GM18909 (cell line): ENCODE data around the gene SRGAP1.

Source experiments
- ATAC-seq: cut with Tn5 transposase; IDR thresholded peaks from one replicate; pipeline ENCODE4 v1.9.1; 2021; ENCODE audit warnings: mild to moderate bottlenecking; ENCODE audit not compliant: unreplicated experiment, poor library complexity

The SRGAP1 gene

DNA sequence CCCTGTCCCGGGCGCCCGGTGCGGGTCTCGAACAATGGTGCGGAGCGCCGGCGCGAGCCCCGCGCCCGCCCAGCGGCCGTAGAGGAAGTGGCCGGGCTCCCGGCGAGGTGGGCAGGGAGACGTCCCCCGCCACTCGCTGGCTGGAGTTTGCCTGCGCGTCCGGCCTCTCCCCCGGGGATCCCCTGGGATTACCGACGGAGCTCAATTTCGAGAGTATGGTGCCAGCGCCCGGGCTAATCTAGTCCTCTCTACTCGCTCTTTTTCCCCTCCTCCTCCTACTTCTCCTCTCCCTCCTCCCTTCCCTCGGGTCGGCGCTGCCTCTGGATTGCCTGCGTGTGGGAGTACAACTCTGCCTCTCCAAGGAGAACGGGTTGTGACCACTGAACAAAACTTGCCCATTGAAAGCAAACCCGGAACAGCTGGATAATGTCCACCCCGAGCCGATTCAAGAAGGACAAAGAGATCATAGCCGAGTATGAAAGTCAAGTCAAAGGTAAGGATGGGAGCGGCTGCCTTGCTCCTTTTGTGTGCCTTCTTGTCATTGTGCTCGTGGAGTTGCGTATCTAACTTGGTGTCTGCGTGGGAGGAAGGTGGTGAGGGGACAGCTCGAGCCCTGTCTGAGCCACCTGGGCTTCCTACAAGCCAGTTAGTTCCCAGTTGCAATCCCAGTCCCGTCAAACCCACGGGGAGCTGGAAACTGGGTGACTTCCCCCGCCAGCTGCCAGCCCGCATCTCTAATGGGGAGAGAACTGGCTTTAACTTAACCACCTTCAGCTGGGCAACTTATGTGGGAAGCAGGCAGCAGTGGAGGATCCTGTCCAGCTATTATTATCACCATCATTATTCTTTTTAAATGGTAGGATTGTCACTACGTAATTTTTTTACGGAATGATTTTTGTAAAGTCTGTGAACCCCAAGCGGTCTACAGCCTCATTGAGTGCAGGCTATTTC lies at the start of gene SRGAP1:
TSS of gene SRGAP1 (plus strand) at position 310 of the 951 bp plus-strand sequence. CDS start at position 427, 117 bp downstream.
- ATAC-seq, result peak; percentile 31

- ATAC-seq, result no peak
These were observed 49.3 kb upstream of the SRGAP1 start for GRCh38 chr12:63795032-63795687.

GRCh38 chr12:63795944-63796343 lies 48.6 kb upstream of the SRGAP1 start:
- ATAC-seq, result no peak

DNA sequence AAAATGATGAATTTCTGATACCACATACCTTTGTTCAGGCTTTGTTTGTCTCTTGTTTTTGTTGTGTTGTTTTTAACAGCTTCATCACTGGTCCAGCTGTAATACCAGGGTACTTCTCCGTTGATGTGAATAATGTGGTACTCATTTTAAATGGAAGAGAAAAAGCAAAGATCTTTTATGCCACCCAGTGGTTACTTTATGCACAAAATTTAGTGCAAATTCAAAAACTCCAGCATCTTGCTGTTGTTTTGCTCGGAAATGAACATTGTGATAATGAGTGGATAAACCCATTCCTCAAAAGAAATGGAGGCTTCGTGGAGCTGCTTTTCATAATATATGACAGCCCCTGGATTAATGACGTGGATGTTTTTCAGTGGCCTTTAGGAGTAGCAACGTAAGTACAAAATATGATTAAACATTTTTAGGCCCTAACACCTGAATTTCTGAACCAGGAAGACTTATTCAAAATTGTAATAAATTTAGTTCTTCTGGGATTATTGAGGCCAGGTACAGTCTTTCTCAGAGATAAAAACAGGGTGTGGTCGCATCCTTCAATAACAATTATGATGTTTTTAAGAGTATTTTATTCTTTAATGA lies 42.4 kb upstream of the SRGAP1 start:
- peak; percentile 48 for ATAC-seq

DNA sequence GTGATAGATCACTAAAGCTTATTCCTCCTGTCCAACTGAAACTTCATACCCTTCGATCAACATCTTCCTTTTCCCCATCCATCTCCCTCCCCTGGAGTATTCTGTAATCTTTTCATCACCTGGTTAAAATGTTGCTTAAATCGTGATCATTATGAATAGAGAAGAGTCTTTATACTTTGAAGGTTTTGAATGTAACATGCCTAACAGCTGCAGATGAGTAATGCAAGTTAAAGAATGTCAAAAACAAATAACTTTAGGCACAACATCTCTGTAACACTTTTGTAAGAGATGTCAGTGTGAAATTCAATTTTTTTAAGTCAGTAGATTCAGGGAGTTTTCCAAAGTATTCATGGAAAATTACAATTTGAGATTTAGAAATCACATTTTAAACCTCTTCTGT lies 39.8 kb upstream of the SRGAP1 start:
- ATAC-seq, result no peak

DNA sequence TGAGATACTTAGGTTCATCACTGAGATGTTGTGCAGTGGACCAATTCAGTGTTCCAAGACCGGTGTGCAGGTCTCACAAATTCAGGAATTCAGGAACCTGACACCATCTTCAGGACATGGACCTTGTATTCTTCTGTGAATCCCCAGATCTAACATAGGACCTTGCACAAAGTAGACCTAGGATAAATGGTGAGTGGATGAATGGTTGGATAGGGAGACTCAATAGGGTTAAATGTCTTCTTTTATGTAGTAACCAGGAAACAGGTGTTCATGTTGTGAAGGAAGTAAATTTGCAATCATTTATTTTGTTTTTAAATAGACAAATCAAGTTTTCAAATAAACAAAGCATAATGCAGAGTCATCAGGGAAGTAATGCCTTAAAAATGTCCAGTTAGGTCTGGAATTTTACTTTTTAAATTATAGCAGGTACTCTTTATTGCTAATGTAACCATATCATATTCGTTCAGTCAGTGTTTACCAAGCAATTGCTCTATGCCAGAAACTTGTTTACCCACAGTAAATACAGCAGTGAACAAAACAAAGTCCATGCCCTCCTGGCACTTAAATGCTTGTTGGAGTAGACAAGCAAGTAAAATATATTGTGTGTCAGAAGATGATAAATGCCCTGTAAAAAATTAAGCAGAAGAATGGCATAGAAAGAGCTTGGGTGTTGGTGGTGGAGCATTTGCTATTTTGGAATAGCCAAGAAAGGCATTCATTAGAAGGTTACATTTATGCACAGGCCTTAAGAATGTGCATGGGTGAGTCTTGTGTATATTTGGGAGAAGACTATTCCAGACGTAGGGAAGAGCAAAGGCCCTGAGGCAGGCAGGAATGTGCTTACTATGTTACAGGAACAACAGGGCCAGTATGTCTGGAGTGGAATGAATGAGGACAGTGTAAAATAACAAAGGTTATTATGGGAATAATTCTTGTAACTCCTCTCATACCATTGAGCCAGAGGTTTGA lies 38.5 kb upstream of the SRGAP1 start:
- ATAC-seq, result no peak

DNA sequence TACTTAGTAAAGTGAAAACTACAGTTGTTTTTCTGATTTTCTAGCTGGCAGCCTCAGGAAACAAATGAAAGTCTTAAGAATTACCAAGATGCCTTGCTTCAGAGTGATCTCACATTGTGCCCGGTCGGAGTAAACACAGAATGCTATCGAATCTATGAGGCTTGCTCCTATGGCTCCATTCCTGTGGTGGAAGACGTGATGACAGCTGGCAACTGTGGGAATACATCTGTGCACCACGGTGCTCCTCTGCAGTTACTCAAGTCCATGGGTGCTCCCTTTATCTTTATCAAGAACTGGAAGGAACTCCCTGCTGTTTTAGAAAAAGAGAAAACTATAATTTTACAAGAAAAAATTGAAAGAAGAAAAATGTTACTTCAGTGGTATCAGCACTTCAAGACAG lies 35.9 kb upstream of the SRGAP1 start:
- no peak for ATAC-seq

DNA sequence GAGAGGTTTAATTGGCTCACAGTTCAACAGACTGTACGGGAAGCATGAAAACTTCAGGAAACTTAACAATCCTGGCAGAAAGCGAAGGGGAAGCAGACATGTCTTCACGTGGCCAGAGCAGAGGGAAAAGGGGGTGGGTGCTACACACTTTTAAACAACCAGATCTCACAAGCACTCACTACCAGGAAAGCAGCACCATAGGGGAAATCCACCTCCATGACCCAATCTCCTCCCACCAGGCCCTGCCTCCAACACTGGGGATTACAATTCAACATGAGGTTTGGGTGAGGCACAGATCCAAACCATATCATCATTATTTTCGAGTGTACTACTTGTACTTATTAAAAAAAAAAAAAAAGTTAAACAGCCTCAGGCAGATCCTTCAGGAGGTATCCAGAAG lies 34.9 kb upstream of the SRGAP1 start:
- no peak for ATAC-seq

DNA sequence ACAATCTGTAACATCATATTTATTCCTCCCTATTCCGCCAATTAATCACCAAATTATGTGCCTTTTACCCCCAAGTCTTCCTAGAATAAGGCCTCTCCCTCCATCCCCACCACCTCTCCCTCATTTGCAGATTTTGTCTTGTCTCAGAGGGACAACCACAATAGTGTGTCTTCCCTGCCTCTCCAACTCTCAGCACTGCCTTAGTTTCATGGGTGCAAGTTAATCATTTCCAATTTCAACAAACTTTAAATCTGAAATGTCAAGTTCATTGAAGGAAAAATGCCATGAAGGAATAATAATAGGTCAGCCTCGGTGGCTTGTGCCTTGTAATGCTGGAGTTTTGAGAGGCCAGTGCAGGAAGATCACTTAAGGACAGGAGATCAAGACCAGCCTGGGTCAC lies 33.2 kb upstream of the SRGAP1 start:
- ATAC-seq, result no peak

GRCh38 chr12:63811755-63812154 lies 32.7 kb upstream of the SRGAP1 start:
- ATAC-seq, result no peak

DNA sequence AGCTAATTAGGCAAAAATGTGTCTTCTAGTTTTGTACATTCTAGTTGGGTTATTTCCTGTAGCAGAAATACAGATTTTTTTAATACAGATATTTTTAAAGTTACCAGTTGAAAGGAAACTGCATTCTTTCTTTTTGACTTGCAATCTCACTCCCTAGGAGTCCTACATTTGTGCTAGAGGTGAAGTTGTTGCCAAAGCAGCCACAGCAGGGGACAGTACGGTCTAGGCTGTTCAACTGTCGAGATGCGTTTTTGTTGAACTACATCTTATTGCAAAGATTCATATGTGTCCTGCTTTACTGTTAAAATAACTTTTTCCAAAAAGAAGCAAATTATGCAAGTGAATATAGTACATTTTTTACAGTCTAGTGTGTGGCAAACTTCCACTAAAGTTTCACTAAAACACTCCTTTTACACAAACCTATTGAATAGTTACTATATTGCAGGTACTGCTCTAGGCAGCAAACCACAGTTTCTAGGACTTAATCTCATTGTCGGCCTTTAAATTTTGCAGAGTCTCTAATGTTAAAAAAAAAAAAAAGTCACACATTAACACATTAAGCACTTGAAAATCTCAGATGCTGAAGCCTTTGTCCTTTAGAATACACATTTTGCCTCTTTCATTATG lies 30.2 kb upstream of the SRGAP1 start:
- ATAC-seq, result peak; percentile 48

DNA sequence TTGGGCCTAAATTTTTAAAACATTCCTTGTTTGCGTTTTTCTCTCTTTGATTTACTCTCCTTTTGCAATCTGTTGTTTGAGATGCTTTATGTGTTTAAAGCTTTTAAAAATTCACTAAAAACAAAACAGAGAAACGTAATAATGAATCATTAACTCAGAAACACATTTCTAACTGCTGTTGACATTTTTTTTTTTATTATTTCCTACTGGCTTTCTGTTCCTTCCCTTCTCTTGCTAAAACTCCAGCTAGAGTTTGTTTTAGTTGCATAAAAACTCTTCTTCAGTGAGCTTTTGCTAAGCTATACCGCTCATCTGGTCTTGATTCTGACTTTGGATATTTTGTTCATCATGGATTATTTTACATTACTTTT lies 29.0 kb upstream of the SRGAP1 start:
- peak; percentile 1 for ATAC-seq

GRCh38 chr12:63816031-63816430 lies 28.5 kb upstream of the SRGAP1 start:
- peak; percentile 42 for ATAC-seq

GRCh38 chr12:63820427-63820826 lies 24.1 kb upstream of the SRGAP1 start:
- no peak for ATAC-seq

- ATAC-seq, result peak; percentile 46
These were observed 22.7 kb upstream of the SRGAP1 start for GRCh38 chr12:63821781-63822251.

DNA sequence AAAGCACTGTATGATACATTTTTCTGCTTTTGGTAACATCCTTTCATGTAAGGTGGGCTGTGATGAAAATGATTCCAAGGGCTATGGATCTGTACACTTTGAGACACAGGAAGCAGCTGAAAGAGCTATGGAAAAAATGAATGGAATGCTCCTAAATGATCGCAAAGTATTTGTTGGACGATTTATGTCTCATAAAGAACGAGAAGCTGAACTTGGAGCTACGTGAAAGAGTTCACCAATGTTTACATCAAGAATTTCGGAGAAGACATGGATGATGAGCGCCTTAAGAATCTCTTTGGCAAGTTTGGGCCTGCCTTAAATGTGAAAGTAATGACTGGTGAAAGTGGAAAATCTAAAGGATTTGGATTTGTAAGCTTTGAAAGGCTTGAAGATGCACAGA lies 22.1 kb upstream of the SRGAP1 start:
- no peak for ATAC-seq

- no peak for ATAC-seq
These were observed 21.5 kb upstream of the SRGAP1 start for GRCh38 chr12:63823040-63823439.

DNA sequence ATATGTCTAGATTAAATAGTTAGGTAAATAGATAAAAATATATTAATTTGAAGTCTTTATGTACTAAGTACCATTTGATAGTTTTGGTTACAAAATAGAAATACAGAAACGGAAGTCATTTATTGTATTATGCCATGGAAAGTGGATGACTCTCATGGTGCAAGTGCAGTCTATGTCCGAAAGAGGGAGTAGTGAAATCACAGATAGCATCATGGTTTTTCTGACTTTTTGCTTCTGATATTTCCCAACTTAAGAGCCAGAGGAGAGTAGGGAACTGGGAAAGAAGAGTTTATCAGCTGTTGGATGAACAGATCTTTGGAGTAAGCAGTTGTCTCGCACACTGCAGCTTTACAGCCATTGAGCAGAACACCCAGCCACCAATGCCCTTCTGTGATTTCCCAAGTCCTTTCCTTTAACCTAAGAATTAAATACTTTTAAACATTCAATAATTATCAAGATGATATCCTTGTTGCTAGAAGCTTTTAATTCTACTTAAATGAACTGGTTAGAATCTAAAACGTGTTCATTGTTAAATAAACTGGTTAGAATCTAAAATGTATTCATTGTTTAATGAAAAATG lies 18.4 kb upstream of the SRGAP1 start:
- peak; percentile 81 for ATAC-seq

GRCh38 chr12:63828867-63829266 lies 15.6 kb upstream of the SRGAP1 start:
- no peak for ATAC-seq
